Prostate gland (tissue), 2 donors: ENCODE measurements around the gene SPOP. TPM values are rescaled to one million over a fixed set of nuclear protein-coding genes. Genes with fewer than 3 reads are reported as not detected.

ENCODE experiments used
- DNase-seq: peaks from one replicate; pipeline ENCODE4 v3.0.0-alpha.2; 2019; ENCODE audit warnings: low spot score
- H3K27ac ChIP-seq, 2 donors: fragments of 200-600 bp; sonication (generic); 2 replicates each; pipeline ENCODE4 v1.5.1; 2017 to 2019
- H3K27me3 ChIP-seq: fragments of 200-600 bp; sonication (generic); replicated peaks from 2 replicates; pipeline ENCODE4 v1.5.1; 2019; ENCODE audit not compliant: insufficient read depth
- H3K36me3 ChIP-seq, 2 donors: fragments of 200-600 bp; sonication (generic); 1 replicate in 1 of 2; 2 replicates in 1 of 2; pipeline versions ENCODE4 v1.5.1 to v1.8.1; 2017 to 2019
- H3K4me1 ChIP-seq: fragments of 200-600 bp; sonication (generic); replicated peaks from 2 replicates; pipeline ENCODE4 v1.5.1; 2019
- H3K4me3 ChIP-seq, 2 donors: fragments of 200-600 bp; sonication (generic); 2 replicates each; pipeline ENCODE4 v1.5.1; 2017 to 2019
- H3K9me3 ChIP-seq: fragments of 200-600 bp; sonication (generic); 2 replicates; pipeline ENCODE4 v1.5.1; 2017
- POLR2A ChIP-seq: fragments of 450-650 bp; IDR thresholded peaks from one replicate; pipeline ENCODE4 v1.6.1; 2016; ENCODE audit warnings: antibody characterized with exemption, mild to moderate bottlenecking
- POLR2AphosphoS5 ChIP-seq: sonication (generic); formaldehyde crosslinking; IDR thresholded peaks from one replicate; pipeline ENCODE4 v1.6.1; 2017; ENCODE audit warnings: antibody characterized with exemption
- WGBS: methylation state at CpG from one replicate; pipeline ENCODE4 v1.1.5; 2018; 5-methylcytosine and 5-hydroxymethylcytosine counted together
- intact Hi-C: fragments of 100-400 bp; cut with DNase I; formaldehyde crosslinking; loops from one replicate; pipeline ENCODE4 v1.14.2; 2022
- total RNA-seq, 2 donors: library from RNA; depleted of rRNA; stranded (reverse); fragments of >200 nt; gene quantifications; one replicate each; pipeline ENCODE4 v1.1.0, GENCODE V29; 2016
- TF ChIP-seq, protein P1 (sequence below), 4 experiments: fragments of 200-600 bp in 2 of 4; fragments of 450-650 bp in 2 of 4; sonication (generic) in 2 of 4; IDR thresholded peaks; 1 replicate in 3 of 4; 2 replicates in 1 of 4; pipeline ENCODE4 v1.5.1; 2016 to 2019; ENCODE audit warnings: antibody characterized with exemption in 4 of 4, mild to moderate bottlenecking in 2 of 4, moderate library complexity in 2 of 4

The SPOP gene
- total RNA-seq, 2 donors from 2014 or later = 80.8 to 93.0 TPM

DNA sequence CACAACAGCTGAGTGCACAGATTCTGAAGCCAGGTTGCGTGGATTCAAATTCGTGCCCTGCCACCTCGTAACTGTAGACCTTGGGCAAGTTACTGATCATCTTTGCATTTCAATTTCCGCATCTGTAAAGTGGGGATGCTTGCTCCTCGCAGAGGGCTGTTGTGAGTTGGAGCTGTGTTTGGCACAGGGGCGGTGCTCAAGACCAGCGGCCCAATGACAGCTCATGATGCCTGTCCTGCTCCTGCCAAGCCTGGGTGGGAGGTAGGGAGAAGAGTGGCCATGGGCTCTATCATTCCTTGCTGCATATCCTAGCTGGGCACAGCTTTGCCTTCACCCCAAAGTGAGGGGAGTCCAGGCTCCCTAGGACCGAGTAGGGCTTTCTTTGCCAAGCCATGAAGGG is 89.6 kb downstream of the SPOP start:
- Histone ChIP-seq H3K4me1 (no peaks in the 10 kb centered on the region), H3K4me3 (no peak overlapping the region), H3K27me3 (no peaks in the 10 kb centered on the region), H3K36me3 (no peaks in the 10 kb centered on the region), H3K27ac (no peak overlapping the region), H3K9me3 (no peaks in the 10 kb centered on the region)
- intact Hi-C loops = no loop called here
- 82% methylated on average over 8 of the region's 8 CpGs for WGBS
- TF ChIP-seq POLR2AphosphoS5 (no peak), POLR2A (no peak)
- TF ChIP-seq, protein P1, sequence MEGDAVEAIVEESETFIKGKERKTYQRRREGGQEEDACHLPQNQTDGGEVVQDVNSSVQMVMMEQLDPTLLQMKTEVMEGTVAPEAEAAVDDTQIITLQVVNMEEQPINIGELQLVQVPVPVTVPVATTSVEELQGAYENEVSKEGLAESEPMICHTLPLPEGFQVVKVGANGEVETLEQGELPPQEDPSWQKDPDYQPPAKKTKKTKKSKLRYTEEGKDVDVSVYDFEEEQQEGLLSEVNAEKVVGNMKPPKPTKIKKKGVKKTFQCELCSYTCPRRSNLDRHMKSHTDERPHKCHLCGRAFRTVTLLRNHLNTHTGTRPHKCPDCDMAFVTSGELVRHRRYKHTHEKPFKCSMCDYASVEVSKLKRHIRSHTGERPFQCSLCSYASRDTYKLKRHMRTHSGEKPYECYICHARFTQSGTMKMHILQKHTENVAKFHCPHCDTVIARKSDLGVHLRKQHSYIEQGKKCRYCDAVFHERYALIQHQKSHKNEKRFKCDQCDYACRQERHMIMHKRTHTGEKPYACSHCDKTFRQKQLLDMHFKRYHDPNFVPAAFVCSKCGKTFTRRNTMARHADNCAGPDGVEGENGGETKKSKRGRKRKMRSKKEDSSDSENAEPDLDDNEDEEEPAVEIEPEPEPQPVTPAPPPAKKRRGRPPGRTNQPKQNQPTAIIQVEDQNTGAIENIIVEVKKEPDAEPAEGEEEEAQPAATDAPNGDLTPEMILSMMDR (IDR thresholded peaks at IDR 0.05) = no peak
- DNase-seq = no peak

DNA sequence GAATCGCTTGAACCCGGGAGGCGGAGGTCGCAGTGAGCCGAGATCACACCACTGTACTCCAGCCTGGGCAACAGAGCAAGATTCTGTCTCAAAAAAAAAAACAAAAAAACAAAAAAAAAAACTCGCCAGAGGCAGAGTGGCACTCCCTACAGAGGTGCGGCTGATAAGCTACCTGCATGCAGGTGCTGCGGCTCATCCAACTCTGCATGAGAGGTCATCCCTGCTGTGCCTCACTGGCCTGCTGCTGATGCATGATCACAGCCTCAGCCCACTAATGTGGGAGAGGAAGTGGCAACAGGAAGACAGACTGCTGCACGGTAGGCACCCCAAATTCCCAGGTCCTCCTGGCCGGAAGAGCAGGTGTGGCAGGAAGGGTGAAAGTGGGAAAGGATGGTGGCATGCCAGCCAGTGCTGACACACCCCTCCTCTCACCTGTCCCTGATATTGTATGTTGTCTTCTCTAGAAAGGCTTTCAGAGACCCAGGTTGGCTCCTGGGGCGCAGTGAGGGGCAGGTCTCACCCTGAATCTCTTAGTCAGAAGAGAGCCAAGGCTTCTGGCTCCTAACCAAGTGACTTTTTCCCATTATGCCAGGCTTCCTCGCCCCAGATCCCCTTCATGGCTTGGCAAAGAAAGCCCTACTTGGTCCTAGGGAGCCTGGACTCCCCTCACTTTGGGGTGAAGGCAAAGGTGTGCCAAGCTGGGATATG is 90.4 kb downstream of the SPOP start:
- Histone ChIP-seq H3K36me3 (no peaks in the 10 kb centered on the region), H3K4me3 (no peak overlapping the region), H3K4me1 (no peaks in the 10 kb centered on the region), H3K9me3 (no peaks in the 10 kb centered on the region), H3K27me3 (no peaks in the 10 kb centered on the region), H3K27ac (no peak overlapping the region)
- no peak for DNase-seq
- TF ChIP-seq POLR2AphosphoS5 = no peak
- TF ChIP-seq, protein P1 (IDR thresholded peaks at IDR 0.05) = no peak
- TF ChIP-seq POLR2A = no peak
- 88% methylated on average over 12 of the region's 12 CpGs for WGBS
- intact Hi-C loops = no loop called here

DNA sequence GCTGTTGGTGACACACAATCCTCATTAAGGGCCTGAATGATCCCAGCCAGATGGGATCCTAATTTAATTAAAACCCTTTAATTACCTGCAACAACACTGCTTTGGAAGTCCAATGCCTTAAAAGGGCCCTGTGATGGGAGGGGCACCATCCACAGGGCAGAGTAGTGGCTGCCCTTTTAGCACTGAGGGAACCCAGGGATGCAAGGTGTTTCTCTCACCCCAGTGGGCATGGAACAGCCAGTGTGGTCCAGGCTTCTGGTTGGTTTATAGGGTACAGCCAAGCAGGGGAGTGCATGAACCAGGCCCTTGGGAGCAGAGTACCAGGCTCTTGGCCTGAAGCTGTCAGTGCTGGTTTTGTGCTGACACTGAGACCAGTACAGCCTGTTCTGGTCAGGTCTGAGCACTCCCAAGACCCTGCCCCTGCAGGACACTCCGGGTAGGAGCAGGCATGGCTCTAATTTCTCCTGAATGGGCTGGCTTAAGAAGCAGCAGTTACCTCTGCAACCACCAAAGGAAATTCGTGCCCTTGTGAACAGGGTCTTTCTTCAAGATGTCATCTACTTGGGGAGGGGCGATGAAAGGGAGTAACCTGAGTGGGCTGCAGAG is 92.4 kb downstream of the SPOP start:
- no peaks in the 10 kb centered on the region for H3K4me1 ChIP-seq
- WGBS = 54% methylated on average over 3 of the region's 3 CpGs
- no peak for DNase-seq
- H3K27me3 ChIP-seq = no peaks in the 10 kb centered on the region
- TF ChIP-seq, protein P1 (IDR thresholded peaks at IDR 0.05) = no peak
- TF ChIP-seq POLR2A (no peak), POLR2AphosphoS5 (peak; percentile 27)
- no peak overlapping the region for H3K27ac ChIP-seq
- intact Hi-C loops = no loop called here
- no peak overlapping the region for H3K4me3 ChIP-seq
- no peaks in the 10 kb centered on the region for H3K36me3 ChIP-seq
- no peaks in the 10 kb centered on the region for H3K9me3 ChIP-seq

DNA sequence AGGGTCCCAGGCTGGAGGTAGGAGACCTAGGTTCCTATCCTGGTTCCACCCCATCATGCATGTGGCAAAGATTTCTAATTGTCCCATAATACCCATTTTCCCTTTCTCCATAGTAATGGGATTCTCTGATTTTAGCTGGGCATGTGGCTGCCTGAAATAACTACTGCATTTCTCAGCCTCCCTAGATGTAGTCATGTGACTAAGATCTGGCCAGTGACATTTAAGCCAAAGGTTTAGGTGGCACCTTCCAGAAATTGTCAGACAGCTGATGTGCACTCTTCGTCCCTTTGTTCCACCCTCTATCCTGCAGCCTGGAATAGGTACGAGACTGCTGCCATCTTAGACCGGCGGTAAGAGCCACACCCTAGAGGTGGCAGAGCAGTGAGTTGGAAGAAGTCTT is 94.0 kb downstream of the SPOP start:
- Histone ChIP-seq H3K4me1 (no peaks in the 10 kb centered on the region), H3K9me3 (no peaks in the 10 kb centered on the region), H3K4me3 (no peak overlapping the region), H3K27me3 (no peaks in the 10 kb centered on the region), H3K36me3 (no peaks in the 10 kb centered on the region), H3K27ac (no peak overlapping the region)
- DNase-seq = no peak
- TF ChIP-seq POLR2A = no peak
- TF ChIP-seq, protein P1 (IDR thresholded peaks at IDR 0.05) = no peak
- no peak for TF ChIP-seq POLR2AphosphoS5
- intact Hi-C loops = no loop called here
- 83% methylated on average over 4 of the region's 4 CpGs for WGBS

DNA sequence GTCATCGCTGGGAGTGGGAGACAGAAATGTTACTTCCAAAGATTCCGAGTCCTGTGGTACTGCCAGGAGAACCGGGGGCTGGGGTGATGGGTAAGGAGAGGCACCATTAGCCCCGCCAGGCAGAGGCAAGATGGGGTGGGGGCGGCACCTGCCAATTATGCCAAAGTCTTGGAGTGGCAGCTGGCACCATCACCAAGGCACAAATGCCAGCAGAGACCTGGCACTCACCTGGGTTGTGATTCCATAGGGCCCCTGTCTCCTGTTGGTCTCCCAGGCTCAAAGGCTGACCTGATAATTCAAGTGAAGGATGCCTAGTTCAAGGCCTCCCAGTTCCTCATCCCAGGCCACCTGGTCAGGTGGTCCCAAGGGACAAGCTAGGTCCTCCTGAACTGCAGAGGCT is 94.7 kb downstream of the SPOP start:
- Histone ChIP-seq H3K27me3 (no peaks in the 10 kb centered on the region), H3K27ac (no peak overlapping the region), H3K9me3 (no peaks in the 10 kb centered on the region), H3K4me1 (no peaks in the 10 kb centered on the region), H3K36me3 (no peaks in the 10 kb centered on the region), H3K4me3 (no peak overlapping the region)
- intact Hi-C loops = no loop called here
- 85% methylated on average over 5 of the region's 5 CpGs for WGBS
- TF ChIP-seq, protein P1 (IDR thresholded peaks at IDR 0.05) = no peak
- no peak for TF ChIP-seq POLR2A
- DNase-seq = no peak
